Left cardiac atrium (tissue), 4 donors: Measurements from ENCODE around the gene CYP1B1. TPM values are rescaled to one million over a fixed set of nuclear protein-coding genes. Genes with fewer than 3 reads are reported as not detected.
A peak's percentile ranks its signal among the peaks of the same experiment; 100 is the strongest.
"Not testable (repeated sequence)": the region's sequence is repeated elsewhere in the genome, so short reads cannot be mapped to it uniquely, and the experiment has no call there.

ENCODE experiments used
- ATAC-seq, 2 donors: fragments of 200-7000 bp; cut with Tn5 transposase; one replicate each; pipeline ENCODE4 v1.9.1; 2020; ENCODE audit warnings: mild to moderate bottlenecking in 2 of 2, moderate library complexity in 2 of 2
- DNase-seq: peaks from one replicate; pipeline ENCODE4 v3.0.0-alpha.2; 2020
- intact Hi-C, 2 donors: fragments of 100-400 bp; cut with DNase I; formaldehyde crosslinking; loops; one replicate each; pipeline versions ENCODE4 v1.14.1 to v1.15.1; 2022 to 2023
- long read RNA-seq: library from polyadenylated mRNA; unstranded; transcript quantifications from one replicate; pipeline ENCODE4 v2.0.0, GENCODE V29; 2021
- total RNA-seq, 2 donors: library from RNA; stranded (reverse); fragmentation: NEBNext Ultra II Directional; extraction: Animal tissue kit (Norgen Biotek cat#: 25700); gene quantifications; one replicate each; pipeline ENCODE4 v1.2.1, GENCODE V29; 2021
- donor health status: DM: no; HTN: yes; CAD: no.
- donor health status: DM: no; HTN: yes; CAD: no; lungs with severe emphysema.
- donor health status: DM: yes; HTN: yes; CAD: no.
- donor health status: Dilated cardiomyopathy.

The CYP1B1 gene
- 100 to 1,000 TPM in 1 of 2 donors, 10 to 100 TPM in 1; 46.1 to 115 TPM for total RNA-seq
- long read RNA-seq, full-length matches to known transcripts, result 217 of 265 reads
- long read RNA-seq, partial matches to known transcripts, result 15 of 265 reads
- long read RNA-seq, other reads (novel, unspliced or antisense), result 33 of 265 reads

- peak; percentile 3 to 12 for ATAC-seq
- intact Hi-C loops, result no loop called here
- DNase-seq, result peak; percentile 33
Observed at GRCh38 chr2:38075507-38076151, at the start of gene CYP1B1. Gene CYP1B1 (minus strand): TSS chr2:38076151. CDS start chr2:38075388, 763 bp downstream.

GRCh38 chr2:38125007-38125406, 49.1 kb upstream of the CYP1B1 start:
- ATAC-seq (no peak), DNase-seq (no peak)
- intact Hi-C loops, result no loop called here

GRCh38 chr2:38123911-38124310, 48.0 kb upstream of the CYP1B1 start:
- DNase-seq, result no peak
- no peak for ATAC-seq
- intact Hi-C loops, result no loop called here

- peak; percentile 61 for DNase-seq
- ATAC-seq, result peak; percentile 62 to 77
- intact Hi-C loops, result no loop called here
Observed at GRCh38 chr2:38122344-38122743, 46.4 kb upstream of the CYP1B1 start.

- intact Hi-C loops, result no loop called here
- ATAC-seq, result no peak
- DNase-seq, result no peak
Observed at GRCh38 chr2:38121481-38121880, 45.5 kb upstream of the CYP1B1 start.

- DNase-seq (no peak), ATAC-seq (no peak)
- intact Hi-C loops, result no loop called here
Observed at GRCh38 chr2:38120829-38121228, 44.9 kb upstream of the CYP1B1 start.

- DNase-seq, result no peak
- ATAC-seq, result no peak
- intact Hi-C loops, result no loop called here
Observed at GRCh38 chr2:38120264-38120592, 44.3 kb upstream of the CYP1B1 start.

GRCh38 chr2:38116762-38117161, 40.8 kb upstream of the CYP1B1 start:
- ATAC-seq (peak; percentile 45 to 53), DNase-seq (no peak)
- intact Hi-C loops, result no loop called here

GRCh38 chr2:38115216-38116032, 39.5 kb upstream of the CYP1B1 start:
- DNase-seq, result peak; percentile 85
- intact Hi-C loops, result loop anchor here in 1 of 2 donors (1.0 kb wide), 1 partner anchor 133 kb away; no protein-coding TSS in a partner anchor
- peak; percentile 64 to 83 for ATAC-seq

GRCh38 chr2:38113981-38114708, 38.2 kb upstream of the CYP1B1 start:
- DNase-seq (no peak), ATAC-seq (peak; percentile 45 to 48)
- intact Hi-C loops, result no loop called here

- DNase-seq, result no peak
- peak in 1 of 2 donors; percentile 37 for ATAC-seq
- intact Hi-C loops, result no loop called here
Observed at GRCh38 chr2:38113051-38113450, 37.1 kb upstream of the CYP1B1 start.

GRCh38 chr2:38111350-38111749, 35.4 kb upstream of the CYP1B1 start:
- ATAC-seq, intact Hi-C loops, DNase-seq: not testable (repeated sequence)

- intact Hi-C loops, result no loop called here
Observed at GRCh38 chr2:38109732-38110181, 33.8 kb upstream of the CYP1B1 start.

GRCh38 chr2:38108907-38109731, 33.2 kb upstream of the CYP1B1 start:
- intact Hi-C loops, result no loop called here
- ATAC-seq, result no peak
- DNase-seq, result no peak

More at GRCh38 chr2:38109732-38110181, 33.8 kb upstream of the CYP1B1 start:
- DNase-seq (no peak), ATAC-seq (no peak)

GRCh38 chr2:38107738-38108410, 31.9 kb upstream of the CYP1B1 start:
- DNase-seq (no peak), ATAC-seq (no peak)
- intact Hi-C loops, result no loop called here

GRCh38 chr2:38106405-38107094, 30.6 kb upstream of the CYP1B1 start:
- ATAC-seq, result peak in 1 of 2 donors; percentile 75
- no peak for DNase-seq
- intact Hi-C loops, result no loop called here

- ATAC-seq (no peak), DNase-seq (no peak)
- intact Hi-C loops, result no loop called here
Observed at GRCh38 chr2:38105922-38106321, 30.0 kb upstream of the CYP1B1 start.

GRCh38 chr2:38104598-38104997, 28.6 kb upstream of the CYP1B1 start:
- intact Hi-C loops, result no loop called here
- ATAC-seq, result no peak
- no peak for DNase-seq
